Effector CD4-positive, alpha-beta T cell (primary cell): ENCODE data around the gene TSPEAR.
"Not testable (repeated sequence)": the region's sequence is repeated elsewhere in the genome, so short reads cannot be mapped to it uniquely, and the experiment has no call there.

Experiments used
- DNase-seq: peaks from one replicate; pipeline ENCODE4 v3.0.0-alpha.2; 2020

Gene TSPEAR

DNA sequence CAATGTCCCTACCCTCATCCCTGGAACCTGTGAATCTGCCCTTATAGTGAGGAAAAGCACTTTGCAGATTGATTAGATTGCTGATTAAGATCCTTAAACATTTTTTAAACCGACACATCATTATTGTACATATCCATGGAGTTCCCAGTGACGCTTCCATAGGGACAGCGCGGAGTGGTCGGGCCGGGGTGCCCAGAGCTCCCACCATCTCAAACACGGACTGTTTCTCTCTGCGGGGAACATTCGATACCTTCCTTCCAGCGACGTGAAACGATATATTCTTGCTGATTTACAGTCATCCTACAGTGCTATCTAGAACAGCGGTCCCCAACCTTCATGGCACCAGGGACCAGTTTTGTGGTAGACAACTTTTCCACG, 10.4 kb downstream of the TSPEAR start:
- no peak for DNase-seq

DNA sequence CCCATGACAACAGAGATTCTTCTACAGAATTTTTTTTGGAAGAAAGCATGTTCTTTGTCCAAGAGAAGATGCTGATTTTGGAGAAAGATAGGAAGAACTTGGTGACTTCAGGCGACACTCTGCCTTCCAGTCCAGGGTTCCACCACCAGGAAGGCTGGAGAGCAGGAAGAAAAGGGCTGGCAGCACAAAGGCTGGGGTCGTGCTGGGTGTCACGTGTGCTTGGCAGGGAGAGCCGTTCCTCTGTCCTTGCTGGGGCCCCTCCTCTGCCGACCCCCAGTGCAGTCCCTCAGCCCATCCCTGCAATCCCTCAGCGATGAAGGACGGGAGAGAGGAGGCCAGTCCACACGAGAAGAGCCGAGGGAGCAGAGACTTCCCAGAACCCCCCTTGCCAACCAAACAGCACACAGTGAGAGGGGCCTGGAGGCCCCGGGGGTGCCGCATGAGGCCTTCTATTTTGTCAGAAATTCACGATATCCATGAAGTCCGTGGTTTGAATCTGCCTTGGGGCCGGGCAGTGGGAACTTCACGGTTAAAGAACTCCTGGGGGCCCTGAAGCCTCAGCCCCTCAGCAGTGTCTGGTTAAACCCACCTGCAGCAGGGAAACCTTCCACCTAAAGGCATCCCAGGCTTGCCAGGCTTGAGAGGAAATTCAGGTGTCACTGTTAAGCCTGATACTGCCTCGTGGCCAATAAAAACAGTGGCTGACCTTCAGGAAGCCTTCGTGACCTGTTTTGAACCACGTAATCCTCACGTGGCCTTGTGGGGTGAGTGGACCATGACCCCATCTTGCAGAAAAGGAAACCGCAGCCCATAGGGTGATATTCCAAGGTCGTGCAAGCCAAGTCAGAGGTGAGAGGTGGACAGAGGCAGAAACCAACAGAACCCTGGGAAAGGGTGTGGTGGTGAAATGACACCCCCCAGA, 11.0 kb downstream of the TSPEAR start:
- DNase-seq = no peak

DNA sequence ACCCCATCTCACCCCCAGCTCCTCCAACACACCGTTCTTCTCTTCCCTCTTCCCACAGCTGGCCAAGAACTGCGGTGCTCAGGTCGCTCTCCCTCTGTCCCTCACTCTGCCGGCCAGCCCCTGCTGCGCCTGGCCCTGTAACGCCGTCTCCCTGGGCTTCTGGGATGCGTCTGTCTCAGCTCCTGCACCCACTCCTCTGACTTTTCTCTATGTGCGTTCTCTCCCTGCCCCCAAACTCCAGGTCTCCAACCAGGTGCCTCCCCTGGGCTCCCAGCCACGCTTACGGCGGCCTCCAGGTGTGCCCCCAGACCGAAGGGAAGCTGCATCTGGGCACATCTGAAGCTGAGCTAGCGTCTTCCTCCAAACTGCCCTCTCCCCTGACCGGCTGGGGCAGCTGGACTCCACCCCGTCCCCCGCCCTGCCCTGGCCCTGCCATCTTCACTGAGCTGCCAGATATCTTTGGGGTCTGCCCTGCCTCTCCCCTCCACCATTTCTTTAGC, 11.8 kb downstream of the TSPEAR start:
- no peak for DNase-seq

DNA sequence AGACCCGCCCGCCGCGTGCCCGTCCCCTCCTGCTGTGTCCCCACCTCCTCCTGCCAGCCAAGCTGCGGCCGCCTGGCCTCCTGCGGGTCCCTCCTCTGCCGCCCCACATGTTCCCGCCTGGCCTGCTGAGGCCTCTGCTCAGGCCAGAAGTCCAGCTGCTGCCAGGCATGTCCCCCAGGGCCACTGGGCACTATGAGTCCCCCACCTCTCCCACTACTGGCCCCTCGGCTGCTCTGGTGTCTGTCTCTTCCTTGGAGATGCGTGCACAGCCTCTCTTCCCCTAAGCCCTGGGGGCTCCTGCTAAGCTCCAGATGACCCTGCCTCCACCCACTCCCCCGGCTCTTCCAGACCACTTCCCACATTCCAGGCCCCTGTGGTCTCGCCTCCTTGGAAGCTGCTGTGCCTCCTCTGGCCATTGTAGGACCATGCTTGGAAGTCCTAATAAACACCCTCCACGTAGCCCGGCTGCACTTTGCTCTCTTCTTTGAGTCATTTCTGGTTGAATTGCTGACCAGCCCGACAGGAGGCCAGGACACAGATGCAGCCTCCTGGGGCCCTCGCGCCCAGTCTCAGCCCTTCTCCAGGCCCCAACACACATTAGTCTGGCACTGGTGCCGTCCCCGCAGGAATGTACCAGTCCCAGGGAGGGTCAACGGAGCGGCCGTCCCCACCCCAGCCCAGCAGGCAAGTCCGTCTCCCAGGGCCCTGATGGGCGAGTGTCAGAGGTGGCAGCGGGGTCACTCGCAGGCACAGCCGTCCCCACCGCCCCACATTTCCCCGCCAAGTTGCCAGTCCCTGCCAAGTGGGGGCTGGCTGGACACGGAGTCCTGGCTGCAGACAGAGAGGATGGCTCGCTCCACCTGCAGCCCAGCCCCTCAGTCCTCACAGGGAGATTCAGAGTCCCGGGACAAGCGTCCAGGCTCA, 13.3 kb downstream of the TSPEAR start:
- no peak for DNase-seq

DNA sequence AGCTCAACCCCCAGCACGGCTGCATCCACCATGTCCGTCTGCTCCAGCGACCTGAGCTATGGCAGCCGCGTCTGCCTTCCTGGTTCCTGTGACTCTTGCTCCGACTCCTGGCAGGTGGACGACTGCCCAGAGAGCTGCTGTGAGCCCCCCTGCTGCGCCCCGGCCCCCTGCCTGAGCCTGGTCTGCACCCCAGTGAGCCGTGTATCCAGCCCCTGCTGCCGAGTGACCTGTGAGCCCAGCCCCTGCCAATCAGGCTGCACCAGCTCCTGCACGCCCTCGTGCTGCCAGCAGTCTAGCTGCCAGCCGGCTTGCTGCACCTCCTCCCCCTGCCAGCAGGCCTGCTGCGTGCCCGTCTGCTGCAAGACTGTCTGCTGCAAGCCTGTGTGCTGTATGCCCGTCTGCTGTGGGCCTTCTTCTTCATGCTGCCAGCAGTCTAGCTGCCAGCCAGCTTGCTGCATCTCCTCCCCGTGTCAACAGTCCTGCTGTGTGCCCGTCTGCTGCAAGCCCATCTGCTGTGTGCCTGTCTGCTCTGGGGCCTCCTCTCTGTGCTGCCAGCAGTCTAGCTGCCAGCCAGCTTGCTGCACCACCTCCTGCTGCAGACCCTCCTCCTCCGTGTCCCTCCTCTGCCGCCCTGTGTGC, 14.1 kb downstream of the TSPEAR start, which contains the start of gene KRTAP10-12:
TSS of gene KRTAP10-12 (plus strand) at position 1 of the 639 bp plus-strand sequence. CDS start at position 31, 30 bp downstream.
- not testable (repeated sequence) for DNase-seq

DNA sequence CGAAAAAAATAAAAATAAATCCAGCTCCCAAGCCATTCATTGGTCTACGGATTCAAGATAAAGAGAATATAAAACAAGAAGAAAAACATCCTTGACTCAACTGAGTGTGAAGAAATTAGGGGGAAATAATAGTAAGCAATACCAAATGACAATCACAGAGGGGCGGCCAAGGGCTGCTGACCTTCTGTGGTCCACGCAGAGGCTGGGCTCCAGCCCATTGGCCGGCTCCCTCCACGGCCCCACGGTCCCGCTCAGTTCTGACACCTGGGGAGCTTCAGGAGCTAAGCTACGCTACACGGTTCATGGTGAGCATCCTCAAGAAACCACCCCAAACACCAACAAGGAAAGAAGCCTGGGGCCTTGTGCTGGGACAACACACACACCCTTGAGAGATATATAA, 14.8 kb downstream of the TSPEAR start:
- no peak for DNase-seq

DNA sequence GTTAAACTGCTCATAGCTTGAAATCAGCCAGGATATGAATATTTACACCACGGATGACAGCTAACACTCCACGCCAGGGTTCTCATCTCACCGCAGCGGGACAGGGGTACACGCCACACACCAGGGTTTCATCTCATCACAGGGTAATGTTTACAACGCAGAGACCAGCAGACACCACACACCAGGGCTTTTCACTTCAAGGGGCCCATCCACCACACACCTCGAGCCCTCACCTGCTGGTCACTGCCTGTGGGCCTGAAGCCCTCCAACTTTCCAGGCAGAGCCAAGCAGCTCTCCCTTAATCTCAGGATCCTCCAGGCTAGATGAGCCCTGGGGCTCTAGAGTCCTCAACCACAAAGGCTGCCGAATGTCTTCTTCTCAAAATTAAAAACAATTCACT, 15.7 kb downstream of the TSPEAR start:
- no peak for DNase-seq

DNA sequence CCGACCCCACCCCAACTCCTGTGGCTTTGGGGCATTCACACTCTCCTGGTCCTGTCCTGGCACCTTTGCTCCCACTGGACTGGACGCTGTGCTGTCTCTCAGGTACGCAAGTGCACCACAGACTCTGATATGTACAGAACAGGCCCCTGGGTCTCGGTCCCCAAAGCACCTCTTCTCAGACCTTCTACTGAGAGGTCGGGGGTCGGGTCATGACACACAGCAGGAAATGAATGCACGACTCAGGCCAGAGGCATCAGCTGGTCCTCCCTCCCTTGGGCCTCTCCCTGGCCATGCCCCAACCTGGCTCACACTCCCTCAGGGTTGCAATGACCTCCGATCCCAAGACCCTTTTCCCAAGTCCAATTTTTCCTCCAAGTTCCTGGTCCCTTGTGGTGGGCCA, 16.2 kb downstream of the TSPEAR start:
- no peak for DNase-seq

DNA sequence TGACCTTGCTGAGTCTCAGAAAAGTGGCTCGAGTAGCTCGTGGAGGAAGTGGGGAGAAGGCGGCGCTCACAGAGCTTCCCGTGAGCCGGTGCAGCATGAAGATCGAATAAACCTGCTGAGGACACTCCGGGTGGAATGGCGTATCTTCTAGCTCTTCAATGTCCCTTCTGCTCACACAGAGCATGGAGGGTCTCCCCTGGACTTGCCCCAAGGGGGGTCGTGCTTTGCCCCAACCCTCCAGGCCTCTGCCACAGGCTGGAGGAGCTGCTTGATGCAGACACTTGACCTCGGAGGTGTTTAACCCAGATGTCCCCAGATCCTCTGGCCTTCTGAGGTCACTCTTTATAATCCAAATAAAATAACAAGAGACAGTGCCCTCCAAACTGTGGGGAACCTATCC, 16.6 kb downstream of the TSPEAR start:
- no peak for DNase-seq

DNA sequence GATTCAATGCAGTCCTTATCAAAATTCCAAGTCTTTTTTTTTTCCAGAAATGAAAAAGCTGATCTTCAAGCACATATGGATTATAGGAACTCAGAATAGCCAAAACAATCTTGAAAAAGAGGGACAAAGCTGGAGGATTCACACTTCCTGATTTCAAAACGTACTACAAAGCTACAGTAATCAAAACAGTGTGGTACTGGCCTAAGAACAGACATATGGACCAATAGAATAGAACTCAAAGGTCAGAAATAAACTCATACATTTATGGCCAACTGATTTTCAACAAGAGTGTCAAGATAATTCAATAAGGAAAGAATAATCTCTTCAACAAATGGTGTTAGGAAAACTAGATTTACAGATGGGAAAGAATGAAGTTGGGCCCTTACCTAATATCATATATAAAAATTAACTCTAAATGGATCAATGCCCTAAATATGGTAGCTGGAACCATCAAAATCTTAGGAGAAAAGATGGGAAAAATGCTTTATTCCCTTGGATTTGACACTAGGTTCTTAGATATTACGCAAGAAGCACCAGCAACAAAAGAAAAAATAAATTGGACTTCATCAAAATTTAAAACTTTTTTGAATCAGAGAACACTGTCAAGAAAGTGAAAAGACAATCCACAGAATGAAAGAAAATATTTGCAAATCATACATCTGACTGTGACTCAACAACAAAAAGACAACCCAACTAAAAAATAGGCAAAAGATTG, 18.4 kb downstream of the TSPEAR start:
- no peak for DNase-seq

DNA sequence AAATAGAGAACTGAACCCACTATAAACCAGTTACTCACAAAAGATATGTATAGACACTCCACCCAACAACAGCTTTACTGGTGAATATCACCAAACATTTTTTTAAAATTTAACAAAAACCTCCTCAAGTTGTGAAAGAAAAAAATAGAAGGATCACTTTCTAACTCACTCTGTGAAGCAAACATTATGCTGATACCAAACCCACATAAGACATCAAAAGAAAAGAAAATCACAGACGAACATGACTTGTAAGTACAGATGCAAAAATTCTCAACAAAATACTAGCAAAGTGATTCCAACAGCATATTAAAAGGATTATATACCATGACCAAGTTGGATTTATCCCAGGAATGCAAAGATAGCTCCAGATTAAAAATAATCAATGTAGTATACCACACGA, 19.7 kb downstream of the TSPEAR start:
- DNase-seq = no peak

DNA sequence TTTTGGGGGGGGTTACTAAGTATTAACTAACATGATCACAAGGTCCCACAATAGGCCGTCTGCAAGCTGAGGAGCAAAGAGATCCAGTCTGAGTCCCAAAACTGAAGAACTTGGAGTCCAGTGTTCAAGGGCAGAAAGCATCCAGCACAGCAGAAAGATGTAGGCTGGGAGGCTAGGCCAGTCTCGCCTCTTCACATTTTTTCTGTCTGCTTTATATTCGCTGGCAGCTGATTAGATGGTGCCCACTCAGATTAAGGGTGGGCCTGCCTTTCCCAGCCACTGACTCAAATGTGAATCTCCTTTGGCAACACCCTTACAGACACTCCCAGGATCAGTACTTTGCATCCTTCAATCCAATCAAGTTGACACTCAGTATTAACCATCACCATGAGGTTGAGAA, 21.6 kb downstream of the TSPEAR start:
- DNase-seq = not testable (repeated sequence)

DNA sequence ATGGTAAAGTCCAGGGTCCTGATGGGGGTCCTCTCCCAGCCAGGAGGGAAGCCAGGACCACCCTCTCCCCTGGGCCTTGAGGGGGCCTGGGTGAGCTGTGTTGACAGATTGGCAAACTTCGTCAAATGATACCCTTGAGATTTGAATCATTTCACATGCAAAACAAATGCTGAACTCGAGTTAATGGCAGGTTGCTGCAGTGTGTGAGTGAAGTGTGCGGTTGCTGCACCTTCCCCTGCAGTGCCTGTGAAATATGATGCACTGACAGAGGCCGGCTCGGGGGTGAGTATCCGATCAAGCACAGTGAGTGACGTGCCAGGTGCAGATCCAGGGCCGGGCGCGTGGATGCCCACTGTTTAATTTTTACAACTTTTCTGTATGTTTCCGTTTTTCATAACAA, 23.7 kb downstream of the TSPEAR start:
- no peak for DNase-seq

DNA sequence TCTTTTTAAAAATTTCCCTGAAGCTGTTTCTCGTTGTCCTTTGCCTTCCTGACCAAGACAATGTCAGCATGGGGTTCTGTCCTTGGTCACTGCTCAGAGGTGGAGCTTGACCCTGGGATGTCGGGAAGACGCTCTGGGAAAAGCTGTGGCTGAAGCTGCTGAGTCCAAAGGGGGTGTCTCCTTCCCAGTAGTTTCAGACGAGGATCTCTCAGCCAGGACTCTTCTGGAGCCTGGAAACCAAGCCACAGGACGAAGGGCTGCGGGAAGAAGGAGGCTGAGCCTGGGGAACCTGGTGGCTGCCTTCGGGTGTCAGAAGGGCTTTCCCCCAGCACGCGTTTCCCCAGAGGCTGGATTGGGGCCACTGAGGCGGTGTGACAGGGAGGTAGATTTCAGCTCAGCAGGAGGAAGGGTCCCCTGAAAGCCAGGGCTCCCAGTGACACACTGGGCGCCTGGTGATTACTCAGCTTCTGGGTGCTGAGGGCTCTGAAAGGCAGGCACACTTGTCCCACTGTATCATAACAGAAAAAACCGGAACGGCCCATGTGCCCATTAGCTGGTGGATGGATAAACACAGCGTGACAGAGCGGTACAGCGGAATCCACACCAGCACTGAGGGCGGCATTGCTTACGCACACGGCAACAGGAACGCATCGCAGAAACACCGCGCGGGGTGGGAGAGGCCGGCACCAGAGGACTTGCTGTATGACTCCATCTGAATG, 24.4 kb downstream of the TSPEAR start:
- no peak for DNase-seq

DNA sequence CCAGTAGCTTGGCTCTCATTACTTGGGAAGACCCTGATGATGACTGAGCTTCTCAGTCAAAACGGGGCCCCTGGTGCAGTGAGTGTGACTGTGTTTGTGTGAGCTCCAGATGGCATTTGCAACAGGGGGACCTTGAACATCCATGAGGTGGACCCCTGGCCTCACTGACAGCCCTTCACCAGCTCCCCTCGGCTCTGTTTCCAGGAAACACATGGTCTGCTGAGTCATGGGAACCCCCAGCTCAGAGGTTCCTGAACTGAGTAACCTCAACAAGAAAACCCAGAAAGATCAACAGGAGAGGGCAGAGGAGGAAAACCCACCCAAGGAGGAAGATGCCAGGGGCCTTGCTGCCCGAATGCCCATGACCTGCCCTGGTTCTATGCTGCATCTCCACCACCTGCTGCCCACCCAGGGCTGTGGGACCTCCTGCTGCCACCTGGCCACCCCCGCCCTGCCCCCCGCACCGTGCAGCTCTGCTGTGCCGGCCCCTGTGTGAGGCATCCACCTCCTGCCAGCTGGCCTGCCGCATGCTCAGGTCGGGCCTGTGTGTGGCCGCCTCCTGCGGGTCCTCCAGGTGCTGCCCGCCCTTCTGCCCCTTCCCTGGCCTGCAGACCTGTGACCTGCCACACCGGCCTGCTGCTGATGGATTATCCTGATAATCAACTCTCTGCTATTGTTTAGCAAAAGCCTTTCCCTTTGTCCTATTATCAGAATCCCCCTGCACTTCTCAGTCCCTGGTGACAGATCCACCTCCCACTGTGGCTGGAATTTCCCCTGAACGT, 25.2 kb downstream of the TSPEAR start:
- no peak for DNase-seq

DNA sequence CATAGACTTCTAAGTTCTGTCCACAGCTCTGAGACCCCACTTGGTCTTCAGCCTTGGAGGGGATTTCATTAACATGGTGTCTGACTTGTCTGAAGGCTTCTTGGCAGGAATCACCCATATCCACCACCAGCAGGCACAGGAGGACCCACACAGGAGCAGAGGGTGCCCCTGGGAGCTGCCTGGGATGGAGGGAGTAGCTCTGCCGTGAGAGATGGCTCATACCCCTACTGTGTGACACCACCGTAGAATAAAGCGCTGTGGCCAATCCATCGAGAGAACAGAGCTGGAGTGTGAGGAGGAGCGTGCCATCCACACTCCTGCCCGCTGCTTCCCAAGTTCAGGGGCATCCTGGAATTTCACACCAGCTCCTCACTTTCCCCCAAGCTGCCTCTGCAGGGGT, 26.3 kb downstream of the TSPEAR start:
- DNase-seq = not testable (repeated sequence)

DNA sequence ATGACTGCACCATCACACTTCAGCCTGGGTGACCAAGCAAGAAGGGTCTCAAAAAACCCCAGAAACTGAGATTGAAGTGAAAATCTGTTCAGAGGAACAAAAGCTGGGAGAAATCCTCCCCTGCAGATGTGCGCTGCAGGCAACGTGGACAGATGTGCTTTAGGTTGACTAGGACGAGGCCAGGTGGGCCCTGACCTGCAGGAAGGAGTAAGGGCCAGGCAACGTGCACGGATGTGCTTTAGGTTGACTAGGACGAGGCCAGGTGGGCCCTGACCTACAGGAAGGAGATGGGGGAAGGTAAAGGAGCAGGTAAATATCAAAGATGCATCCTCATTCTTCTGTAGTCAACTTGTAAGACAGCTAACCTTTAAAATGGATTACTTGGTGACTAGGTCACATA, 26.9 kb downstream of the TSPEAR start:
- DNase-seq = no peak

DNA sequence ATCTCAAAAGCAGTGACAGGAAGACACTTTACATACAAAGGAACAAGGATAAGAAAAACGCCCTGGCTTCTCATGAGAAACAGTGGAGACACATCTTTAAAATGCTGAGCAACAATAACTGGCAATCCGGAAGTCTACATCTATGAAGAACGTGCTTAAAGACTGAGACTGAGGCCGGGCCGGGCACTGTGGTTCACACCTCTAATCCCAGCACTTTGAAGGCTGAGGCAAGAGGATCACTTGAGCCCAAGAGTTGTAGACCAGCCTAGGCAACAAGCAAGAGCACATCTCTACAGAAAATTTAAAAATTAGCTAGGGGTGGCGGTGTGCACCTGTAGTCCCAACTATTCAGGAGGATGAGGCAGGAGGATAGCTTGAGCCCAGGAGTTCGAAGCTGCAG, 27.3 kb downstream of the TSPEAR start:
- no peak for DNase-seq

DNA sequence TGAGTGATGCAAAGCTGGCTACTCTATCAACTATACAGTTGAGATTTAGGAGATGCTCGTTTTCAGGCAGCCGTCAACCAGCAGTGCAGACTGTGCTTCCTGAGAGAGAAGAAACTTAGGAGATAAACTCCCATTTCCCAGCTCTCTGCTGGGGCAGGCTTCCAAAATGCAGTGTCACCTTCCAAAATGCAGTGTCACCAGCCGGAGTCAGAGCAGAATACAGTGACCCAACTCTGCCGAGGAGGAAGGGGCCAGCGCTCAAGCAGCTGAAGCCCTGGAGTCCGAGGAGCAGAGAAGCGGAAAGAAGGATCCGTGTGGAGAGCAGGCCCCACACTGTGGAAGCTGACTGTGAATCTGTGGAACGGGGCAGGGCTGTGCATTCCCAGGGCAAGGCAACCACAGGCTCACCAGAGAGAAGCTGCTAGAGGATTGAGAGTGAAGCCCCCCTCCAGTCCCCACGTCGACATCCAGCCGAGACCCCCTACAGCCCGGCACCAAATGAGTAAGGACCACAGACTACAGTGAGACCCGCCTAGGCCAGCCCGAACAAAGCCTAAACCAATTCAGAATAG, 28.7 kb downstream of the TSPEAR start:
- DNase-seq = no peak

DNA sequence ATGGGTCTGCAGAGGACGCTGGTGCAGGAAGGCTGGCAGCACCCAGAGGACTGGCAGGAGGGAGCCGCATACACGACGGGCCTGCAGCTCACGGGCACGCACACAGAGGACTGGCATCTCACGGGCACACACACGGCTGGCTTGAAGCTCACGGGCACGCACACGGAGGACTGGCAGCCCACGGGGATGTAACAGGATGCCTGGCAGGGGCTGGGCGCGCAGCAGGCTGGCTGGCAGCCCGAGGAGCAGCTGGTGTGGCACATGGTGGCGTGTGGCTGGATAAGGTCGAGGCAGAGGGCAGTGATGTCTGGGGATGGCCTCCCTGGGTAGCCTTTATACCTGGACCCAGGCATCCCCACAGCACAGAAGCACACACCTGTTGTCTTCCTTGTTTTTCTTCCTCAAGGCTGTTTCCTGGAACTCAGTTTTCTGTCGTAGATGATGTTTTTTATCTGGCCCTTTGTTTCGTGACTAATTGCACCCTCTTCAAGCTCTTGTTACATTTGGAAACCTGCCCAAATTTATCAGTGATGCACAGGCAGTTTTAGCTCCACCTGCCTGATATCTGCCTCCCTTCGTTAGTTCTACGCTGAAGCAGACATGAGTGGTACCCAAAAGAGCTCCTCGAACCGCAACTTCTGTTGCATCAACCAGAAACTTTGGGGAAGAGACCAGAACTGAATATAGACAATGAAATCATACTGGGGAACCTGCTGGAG, 29.4 kb downstream of the TSPEAR start, which contains the start of gene KRTAP12-1:
TSS of gene KRTAP12-1 (minus strand) at position 303 of the 719 bp plus-strand sequence. CDS start at position 263, 40 bp downstream.
- DNase-seq = no peak
